HG03442 (cell line): Measurements from ENCODE around the gene SPATS1.
"Not testable (repeated sequence)": the region's sequence is repeated elsewhere in the genome, so short reads cannot be mapped to it uniquely, and the experiment has no call there.

ENCODE experiments used
- ATAC-seq: cut with Tn5 transposase; IDR thresholded peaks from one replicate; pipeline ENCODE4 v1.9.1; 2021; ENCODE audit warnings: mild to moderate bottlenecking, moderate library complexity; ENCODE audit not compliant: unreplicated experiment

SPATS1 gene

DNA sequence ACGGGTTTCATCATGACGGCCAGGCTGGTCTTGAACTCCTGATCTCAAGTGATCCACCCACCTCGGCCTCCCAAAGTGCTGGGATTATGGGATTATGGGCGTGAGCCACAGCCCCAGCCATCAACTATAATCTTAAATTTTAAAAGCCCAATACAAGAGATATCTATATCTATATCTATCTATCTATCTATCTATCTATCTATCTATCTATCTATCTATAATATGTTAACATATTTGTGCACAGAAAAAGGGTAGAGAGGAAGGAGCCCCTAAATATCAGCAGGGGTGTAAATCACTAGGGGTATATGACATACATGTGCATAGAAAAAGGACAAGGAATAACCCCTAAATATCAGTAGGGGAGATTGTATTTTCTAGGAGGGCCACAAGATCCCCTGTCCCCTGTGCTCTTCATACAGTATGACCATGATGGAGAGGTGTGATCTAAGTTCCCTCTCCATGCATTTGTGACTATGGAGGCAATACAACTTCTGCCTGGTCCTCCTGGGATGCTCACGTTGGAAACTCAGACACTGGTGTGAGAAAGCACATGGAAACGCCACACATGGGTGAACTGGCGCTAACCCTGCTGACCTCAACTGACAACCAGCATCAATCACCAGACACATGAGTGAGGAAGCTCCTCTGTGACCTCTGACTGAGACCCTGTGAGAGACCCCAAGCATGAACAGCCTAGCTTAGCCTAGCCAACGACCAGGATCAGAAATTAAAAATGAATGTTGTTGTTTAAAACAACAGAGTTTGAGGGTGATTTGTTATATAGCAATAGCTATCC lies 1.2 kb upstream of the SPATS1 start:
- ATAC-seq, result no peak

DNA sequence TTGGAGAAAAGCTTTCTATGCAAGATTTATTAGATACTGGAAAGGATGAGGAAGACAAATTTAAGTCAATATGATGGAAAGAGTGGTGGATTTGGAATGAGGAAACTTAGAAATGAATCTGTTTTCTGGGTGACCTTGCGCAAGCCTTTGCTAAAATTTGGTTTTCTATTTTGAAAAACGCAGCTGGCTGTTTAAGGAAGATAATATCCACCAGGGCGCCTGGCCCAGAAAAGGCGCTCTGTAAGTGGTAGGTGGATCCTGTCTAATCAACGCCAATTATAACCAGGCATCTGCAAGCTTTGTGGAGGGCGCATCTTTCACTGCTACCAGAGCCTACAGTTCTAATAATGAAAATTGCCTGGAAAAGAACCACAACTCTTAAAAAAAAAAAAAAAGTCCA lies 398 bp upstream of the SPATS1 start:
- no peak for ATAC-seq

DNA sequence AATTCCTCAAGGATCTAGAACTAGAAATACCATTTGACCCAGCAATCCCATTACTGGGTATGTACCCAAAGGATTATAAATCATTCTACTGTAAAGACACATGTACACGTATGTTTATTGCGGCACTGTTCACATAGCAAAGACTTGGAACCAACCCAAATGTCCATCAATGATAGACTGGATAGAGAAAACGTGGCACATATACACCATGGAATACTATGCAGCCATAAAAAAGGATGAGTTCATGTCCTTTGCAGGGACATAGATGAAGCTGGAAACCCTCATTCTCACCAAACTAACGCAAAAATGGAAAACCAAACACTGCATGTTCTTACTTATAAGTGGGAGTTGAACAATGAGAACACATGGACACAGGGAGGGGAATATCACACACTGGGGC lies 4.4 kb downstream of the SPATS1 start:
- ATAC-seq, result not testable (repeated sequence)

DNA sequence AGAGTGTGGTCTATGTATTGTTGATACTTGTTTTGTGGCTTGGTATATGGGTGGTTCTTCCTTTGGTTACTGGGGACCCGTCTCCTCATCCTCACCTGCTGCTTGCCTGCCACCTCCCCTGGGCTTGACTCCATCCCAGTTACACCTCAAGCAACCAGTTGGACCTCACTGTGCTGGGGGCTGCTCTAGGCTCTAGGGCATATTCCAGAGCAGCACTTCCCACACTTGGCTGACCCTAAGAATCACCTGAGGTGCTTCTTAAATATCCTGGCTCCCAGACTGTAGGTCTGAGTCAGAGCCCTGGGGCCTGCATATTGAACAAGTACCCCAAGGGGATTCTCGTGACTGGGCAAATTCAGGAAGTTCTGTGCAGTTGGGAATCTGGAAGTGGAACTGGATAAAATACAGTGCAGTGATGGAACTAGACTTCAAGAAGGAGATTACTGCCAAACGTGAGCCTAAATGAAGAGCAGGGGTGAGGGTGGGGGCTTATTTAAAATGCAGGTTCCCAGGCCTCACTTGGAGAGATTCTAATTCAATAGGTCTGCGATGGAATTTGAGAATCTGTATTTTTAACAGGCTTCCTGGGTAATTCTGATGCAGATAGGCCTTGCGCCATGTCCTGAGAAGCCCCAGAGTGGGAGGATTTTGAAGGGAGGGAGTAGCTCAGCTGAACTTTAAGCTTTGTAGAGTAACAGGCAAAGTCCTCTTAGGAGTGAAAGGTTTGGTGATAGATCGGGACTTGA lies 7.6 kb downstream of the SPATS1 start:
- no peak for ATAC-seq

DNA sequence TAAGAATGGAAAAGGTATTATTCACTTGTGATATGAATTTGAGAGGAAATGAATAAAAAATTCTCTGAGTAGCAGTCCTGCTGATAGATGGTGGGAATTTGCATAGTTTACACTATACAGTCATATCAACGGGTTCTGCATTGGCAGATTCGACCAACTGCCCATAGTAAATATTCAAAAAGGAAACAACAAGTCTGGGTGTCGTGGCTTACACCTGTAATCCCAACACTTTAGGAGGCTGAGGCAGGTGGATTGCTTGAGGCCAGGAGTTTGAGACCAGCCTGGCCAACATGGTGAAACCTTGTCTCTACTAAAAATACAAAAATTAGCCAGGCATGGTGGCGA lies 8.2 kb downstream of the SPATS1 start:
- ATAC-seq, result not testable (repeated sequence)

DNA sequence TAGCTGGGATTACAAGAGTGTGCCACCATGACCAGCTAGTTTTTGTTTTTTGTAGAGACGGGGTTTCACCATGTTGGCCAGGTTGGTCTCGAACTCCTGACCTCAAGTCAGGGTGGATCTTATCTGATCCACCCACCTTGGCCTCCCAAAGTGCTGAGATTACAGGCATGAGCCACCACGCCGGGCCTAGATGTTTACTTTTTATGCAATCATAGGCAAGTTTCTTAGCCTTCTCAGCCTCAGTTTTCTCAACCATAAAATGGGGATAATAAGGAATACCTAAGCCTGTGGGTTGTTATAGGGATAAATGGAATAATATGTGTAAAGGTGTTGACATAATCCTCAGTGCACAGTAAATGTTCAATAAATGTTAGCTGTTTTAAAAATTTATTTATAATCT lies 9.8 kb downstream of the SPATS1 start:
- no peak for ATAC-seq

DNA sequence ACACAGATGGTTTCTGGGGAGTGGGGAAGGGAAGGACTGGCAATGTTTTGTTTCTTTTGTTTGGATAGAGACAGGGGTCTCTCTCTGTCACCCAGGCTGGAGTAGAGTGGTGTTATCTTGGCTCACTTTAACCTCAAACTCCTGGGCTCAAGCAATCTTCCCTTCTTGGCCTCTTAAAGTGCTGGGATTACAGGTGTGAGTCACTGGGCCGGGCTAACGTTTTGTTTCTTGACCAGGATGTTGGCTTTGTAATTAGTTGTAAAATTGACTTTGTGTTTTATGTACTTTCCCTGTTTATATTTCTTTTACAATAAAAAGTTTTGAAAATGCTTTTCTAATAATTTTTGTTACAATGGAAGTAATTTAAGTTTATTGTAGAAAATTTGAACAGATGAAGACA lies 10.9 kb downstream of the SPATS1 start:
- ATAC-seq, result no peak

DNA sequence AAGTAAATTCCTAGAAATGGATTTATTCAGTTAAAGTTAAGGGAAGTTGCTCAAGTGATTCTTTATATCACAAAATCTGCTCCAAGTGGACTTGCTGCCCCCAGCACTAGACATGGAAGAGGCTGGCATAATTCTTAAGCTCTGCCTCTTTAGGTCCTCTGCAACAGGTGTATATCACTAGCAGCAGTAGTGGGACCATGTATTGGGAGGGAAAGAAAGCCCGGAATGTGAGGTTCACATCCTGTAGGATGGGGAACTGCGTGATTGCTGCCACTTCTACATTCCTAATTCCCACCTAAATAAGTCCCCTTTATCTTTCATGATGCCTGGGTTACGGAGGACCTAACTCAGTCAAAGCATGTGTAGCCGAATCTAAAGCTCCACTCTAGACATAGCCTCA lies 13.2 kb downstream of the SPATS1 start:
- ATAC-seq, result no peak

DNA sequence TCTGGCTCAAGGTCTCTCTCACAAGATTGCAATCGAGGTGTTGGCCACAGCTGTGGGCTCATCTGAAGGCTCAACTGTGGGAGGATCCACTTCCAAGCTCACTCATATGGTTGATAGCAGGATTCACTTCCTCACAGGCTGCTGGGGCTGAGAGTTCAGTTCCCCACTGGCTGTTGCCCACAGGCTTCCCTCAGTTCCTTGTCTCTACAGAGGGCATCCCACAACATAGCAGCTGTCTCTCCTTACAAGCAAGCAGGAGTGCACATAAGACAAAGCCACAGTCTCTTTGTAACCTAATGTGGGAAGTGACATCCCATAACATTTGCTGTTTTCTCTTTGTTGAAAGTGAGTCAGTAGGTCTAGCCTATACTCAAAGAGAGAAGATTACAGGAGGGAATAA lies 14.0 kb downstream of the SPATS1 start:
- ATAC-seq, result no peak

DNA sequence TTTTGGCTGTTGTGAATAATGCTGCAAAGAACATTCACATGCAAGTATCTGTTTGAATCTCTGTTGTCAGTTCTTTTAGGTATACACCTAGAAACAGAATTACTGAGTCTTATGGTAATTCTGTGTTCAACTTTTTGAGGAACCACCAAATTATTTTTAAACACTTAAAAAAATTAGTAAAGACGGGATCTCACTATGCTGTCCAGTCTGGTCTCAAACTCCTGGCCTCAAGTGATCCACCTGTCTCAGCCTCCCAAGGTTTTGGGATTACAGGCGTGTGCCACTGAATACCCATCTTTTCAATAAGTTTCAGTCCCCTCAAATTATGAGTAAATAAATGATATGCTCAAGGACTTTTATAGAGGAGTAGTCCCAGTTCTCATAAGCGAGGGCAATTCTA lies 17.5 kb downstream of the SPATS1 start:
- no peak for ATAC-seq

DNA sequence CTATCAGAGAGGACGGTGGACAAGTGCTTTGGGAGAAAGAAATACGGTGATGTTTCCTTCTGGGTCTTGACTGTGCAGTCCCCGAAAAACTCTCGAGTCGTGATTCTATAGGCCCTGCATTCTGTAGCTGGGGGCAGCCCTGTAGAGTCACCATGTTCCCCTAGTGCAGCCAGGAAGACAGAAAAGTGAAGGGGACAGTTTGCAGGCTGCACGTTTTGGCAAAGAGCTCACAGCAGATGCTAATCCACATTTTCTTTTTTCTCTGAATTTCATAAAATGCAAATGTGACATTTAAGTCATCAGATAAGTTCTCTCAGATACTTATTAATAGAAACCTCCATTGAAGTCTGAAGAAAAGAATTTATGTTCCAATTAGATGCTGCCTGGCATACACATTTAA lies 19.5 kb downstream of the SPATS1 start:
- ATAC-seq, result no peak

DNA sequence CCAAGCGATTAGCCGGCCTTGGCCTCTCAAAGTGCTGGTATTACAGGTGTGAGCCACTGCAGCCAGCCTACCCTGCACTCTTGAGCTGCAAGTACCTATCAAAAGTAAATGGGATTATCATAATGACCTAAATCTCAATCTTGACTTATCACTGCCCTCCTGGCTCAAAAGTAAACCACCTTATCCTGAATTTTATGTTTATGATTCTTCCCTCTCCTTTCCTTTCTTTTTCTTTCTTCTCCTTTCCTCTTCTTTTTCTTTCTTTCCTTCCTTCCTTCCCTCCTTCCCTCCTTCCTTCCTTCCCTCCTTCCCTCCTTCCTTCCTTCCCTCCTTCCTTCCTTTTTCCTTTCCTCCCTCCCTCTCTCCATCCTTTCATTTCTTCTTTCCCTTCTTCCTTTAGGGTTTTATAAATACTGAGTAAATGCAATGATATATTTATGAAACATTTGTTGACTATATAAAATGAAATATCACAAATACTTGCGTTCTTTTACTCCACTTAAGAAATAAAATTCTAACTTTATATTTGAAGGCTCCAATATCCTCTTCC lies 21.0 kb downstream of the SPATS1 start:
- ATAC-seq, result no peak

DNA sequence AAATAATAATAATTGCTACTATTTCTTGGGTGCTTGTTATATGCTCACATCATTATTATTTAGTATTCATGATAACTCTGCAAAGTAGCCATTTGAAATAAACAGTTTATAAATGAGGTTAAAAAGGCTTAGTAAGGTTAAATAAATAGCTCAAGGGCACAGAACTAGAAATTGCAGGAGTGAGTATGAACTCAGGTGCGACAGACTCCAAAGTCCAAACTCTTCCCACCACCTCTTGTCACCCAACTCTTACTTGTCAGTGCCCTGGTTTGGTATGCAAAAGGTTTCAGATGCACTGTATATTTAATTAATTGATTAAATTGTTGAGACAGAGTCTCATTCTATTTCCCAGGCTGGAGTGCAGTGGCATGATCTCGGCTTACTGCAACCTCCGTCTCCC lies 24.3 kb downstream of the SPATS1 start:
- no peak for ATAC-seq

DNA sequence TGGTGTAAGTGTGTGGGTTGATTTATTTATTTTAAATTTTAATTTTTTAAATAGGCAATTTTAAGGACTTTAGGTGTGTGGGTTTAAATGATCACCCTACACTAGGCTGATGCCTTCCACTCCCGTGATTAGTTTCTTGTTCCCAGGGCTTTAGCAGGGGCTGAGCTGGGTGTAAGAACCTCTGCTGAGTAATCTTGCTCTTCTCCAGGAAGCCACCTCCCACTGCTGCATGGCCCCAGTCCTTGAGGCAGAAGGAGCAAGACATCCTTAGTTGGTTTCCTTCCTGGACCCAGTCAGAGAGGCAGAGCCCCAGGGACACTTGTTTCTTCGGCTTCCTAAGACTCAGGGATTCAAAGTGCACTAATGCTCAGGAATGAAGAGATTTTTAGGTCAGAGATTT lies 25.2 kb downstream of the SPATS1 start:
- ATAC-seq, result no peak

DNA sequence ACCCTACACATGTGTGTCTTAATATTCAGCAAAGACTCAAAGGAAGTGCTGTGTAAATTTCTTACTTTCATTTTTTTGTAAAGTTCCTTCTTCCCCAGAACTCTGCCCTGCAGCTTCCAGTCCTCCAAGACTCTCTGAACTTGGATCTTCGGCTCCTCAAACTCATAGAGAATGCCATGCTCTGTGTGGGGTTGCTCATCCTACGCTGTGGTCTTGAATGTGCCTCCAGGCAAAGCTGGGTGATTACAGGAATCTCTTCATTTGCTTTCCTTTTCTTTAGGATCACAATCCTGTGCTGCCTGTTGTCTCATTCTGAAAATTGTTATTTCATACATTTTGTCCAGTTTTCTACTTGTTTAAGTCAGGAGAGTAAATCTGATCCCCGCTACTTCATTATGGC lies 30.6 kb downstream of the SPATS1 start:
- no peak for ATAC-seq

DNA sequence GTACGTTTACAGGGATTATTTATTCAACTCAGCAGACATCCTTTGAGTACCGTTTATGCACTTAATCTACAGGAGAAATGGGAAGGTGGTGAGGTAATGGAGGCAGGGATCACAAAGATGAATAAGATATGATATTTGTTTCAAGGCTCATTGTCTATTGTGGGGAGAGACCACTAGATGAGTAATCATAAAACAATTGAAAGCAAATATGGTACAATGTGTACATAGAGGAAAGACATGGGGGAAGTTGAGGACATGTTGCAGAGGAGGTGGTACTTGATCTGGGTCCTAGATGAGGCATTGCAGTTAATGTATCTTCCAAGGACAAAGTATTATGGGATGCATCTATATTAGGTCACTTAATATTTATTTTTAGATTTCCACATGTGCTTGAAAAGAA lies 31.3 kb downstream of the SPATS1 start:
- no peak for ATAC-seq

DNA sequence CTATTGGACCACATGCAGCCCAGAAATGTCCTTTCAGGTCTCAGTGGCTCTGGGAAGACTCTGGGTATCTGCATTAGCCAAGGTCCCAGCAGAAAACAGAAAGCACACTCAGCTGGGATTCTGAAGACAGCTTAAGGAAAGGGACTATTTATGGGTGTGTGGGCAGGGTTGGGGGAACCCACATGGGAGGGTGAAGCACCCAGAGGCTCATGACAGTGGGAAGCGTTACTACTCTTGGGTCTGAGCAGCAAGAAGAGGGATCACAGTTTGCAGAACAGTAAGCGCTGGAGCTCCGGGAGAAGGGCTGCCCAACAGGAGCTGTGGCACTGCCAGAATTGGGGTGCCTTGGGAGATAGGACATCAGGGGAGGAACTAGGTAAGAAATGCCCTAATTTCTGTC lies 32.6 kb downstream of the SPATS1 start:
- no peak for ATAC-seq

DNA sequence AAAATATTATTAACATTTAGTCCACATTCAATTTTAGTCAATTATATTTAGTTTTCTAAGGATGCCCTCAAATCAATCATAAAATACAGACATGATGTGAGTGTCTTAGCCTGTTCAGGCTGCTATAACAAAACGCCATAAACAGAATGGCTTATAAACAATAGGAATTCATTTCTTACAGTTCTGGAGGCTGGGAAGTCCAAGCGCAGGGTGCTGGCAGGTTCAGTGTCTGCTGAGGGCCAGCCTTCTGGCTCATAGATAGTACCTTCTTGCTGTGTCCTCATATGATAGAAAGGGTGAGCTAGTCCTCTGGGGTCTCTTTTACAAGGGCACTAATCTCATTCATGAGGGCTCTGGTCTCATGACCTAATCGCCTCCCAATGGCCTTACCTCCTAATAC lies 35.0 kb downstream of the SPATS1 start:
- no peak for ATAC-seq

DNA sequence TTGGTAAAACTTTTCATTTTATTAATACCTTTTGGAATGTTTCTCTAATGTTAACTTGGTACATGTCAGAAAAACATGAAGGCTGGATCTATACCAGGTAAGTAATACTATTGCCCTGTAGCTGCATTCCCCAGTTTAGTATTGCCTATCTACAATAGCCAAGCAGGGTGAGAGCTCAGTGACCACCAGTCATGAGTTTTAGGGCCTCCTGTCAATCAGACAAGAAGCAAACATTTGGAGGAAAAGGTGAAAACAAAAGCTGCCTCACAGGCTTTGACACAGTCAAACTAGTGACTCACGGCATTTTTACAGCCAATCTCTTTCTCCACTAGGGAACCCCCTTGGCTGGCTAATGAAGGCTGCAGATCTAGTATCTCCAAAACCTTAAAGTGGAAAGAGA lies 35.5 kb downstream of the SPATS1 start:
- no peak for ATAC-seq

DNA sequence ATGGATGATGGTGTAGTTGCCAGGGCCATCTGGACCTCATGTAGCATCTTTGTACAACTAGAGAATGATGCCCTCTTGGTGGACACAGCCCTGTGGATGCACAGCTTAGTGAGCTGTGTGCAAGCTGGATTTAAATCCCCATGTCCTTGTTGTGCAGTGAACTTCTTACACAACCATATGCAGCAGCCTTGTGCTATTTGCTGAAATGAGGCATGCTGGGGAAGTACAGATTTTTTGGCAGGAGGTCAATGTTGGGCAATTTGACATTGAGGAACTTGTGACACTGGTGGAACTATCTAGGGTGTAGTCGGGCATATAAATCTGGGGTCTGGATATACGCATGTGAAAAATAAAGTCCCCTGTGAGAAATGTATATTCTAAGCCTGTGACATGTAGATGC lies 39.3 kb downstream of the SPATS1 start:
- ATAC-seq, result no peak

DNA sequence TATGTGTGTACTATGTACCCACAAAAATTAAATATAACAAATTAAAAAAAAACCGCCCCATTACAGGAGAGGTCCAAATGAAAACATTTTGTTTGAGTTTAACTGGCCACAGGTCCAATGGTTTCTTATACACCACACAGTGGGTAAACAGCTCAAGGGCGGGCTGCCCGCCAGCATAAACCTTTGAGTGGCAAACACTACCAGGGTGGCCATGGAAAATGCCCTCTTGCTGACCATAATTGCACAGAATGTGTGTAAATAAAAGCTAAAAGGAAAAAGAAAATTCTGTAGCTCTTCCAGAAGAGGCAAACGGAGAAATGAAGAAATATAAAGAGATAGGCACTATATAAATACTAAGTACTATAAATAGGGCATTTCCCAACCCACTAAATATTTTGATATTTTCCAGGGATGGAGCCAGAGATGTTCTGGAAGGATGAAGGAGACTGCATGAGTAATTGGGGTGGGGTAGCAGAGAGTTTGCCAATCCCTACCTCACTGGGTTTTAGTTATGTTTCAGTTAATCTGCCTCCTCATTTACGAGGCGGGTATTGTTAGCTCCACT lies 44.0 kb downstream of the SPATS1 start:
- ATAC-seq, result no peak

DNA sequence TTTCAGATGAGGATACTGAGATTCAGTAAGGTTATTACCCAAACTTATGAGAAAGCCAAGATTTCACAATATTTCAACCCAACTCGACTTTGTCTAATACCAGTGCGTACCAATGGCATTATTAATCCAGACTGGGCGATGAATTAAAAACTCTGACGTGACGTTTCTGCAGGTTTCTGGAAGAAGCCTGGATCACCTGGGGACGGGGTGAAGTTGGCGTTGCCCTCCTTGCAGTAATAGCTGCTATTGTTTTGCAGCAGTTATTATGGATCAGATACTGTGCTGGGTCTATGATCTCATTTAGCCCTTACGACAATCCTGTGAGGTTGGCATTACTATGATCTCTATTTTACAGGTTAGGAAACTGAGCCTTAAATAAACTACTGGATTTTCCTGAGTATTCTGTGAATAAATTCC lies 44.5 kb downstream of the SPATS1 start:
- ATAC-seq, result peak; percentile 6
